OCI-LY7 (cell line): ENCODE data around the gene RAB44.

Experiments
- EZH2phosphoT487 ChIP-seq: fragments of 200-600 bp; sonication (generic); IDR thresholded peaks from 2 replicates; pipeline ENCODE4 v1.6.1; 2018; ENCODE audit warnings: low read depth, borderline replicate concordance, mild to moderate bottlenecking, mixed run types, antibody characterized with exemption, low read length, moderate library complexity, mixed read lengths
- TF ChIP-seq, protein P1 (sequence below): fragments of 200-600 bp; sonication (generic); conservative IDR thresholded peaks from 2 replicates; pipeline ENCODE4 v1.5.1; 2014; ENCODE audit warnings: mild to moderate bottlenecking, antibody characterized with exemption, low read length, moderate library complexity, mixed read lengths

DNA sequence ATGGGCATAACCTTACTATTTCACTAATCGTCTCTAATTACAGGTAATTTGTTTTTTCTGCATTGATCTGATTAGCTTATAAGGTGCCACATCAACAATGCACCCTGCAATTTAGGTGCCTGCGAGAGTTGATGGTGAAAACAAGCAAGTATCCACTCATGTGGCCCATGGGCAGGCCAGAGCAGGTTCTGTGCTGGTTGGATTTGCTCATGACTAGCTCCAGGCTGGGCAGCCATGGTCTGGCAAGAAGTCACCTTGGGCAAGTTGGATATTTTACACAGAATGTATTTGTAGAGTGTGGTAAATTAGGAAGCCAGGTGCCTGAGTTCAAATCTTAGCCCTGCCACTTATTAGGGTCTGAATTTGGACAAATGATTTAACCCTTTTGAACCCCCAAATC lies 25.3 kb downstream of the RAB44 start:
- TF ChIP-seq EZH2phosphoT487 = no peak
- TF ChIP-seq, protein P1, sequence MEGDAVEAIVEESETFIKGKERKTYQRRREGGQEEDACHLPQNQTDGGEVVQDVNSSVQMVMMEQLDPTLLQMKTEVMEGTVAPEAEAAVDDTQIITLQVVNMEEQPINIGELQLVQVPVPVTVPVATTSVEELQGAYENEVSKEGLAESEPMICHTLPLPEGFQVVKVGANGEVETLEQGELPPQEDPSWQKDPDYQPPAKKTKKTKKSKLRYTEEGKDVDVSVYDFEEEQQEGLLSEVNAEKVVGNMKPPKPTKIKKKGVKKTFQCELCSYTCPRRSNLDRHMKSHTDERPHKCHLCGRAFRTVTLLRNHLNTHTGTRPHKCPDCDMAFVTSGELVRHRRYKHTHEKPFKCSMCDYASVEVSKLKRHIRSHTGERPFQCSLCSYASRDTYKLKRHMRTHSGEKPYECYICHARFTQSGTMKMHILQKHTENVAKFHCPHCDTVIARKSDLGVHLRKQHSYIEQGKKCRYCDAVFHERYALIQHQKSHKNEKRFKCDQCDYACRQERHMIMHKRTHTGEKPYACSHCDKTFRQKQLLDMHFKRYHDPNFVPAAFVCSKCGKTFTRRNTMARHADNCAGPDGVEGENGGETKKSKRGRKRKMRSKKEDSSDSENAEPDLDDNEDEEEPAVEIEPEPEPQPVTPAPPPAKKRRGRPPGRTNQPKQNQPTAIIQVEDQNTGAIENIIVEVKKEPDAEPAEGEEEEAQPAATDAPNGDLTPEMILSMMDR = no peak
